Body of pancreas (tissue), 4 donors: ENCODE measurements around the gene PSD2. TPM values are rescaled to one million over a fixed set of nuclear protein-coding genes. Genes with fewer than 3 reads are reported as not detected.

Experiments used
- ATAC-seq: fragments of 150-250 bp; one replicate; pipeline ENCODE4 v1.9.1; 2016
- DNase-seq, 4 donors: peaks; one replicate each; pipeline ENCODE4 v3.0.0-alpha.2; 2019
- H3K27ac ChIP-seq, 4 donors: fragments of 200-600 bp; sonication (generic); 1 replicate in 3 of 4; 2 replicates in 1 of 4; pipeline versions ENCODE4 v1.5.1 to v1.6.1; 2016 to 2019; ENCODE audit warnings: mild to moderate bottlenecking in 1 of 4, mixed read lengths in 1 of 4, moderate library complexity in 1 of 4
- H3K27me3 ChIP-seq, 2 donors: fragments of 200-600 bp; sonication (generic); one replicate each; pipeline ENCODE4 v1.6.0; 2016; ENCODE audit warnings: mild to moderate bottlenecking in 1 of 2
- H3K36me3 ChIP-seq, 2 donors: fragments of 200-600 bp; sonication (generic); replicated peaks in 1 of 2; 2 replicates each; pipeline ENCODE4 v1.5.1; 2016; ENCODE audit warnings: low read depth in 2 of 2; ENCODE audit not compliant: insufficient read depth in 1 of 2
- H3K4me1 ChIP-seq: fragments of 200-600 bp; sonication (generic); one replicate; pipeline ENCODE4 v1.6.0; 2016
- H3K4me3 ChIP-seq, 2 donors: fragments of 200-600 bp; sonication (generic); 1 replicate in 1 of 2; 2 replicates in 1 of 2; pipeline ENCODE4 v1.5.1; 2016 to 2019
- H3K9me3 ChIP-seq, 3 donors: fragments of 200-600 bp; sonication (generic); 1 replicate in 2 of 3; 2 replicates in 1 of 3; pipeline ENCODE4 v1.5.1; 2016
- CTCF ChIP-seq, 7 experiments: fragments of 450-650 bp in 4 of 7; fragments of 200-600 bp in 3 of 7; sonication (generic) in 3 of 7; IDR thresholded peaks; one replicate each; pipeline ENCODE4 v1.5.1; 2016 to 2019; ENCODE audit warnings: antibody characterized with exemption in 7 of 7
- POLR2A ChIP-seq, 3 donors: fragments of 450-650 bp; IDR thresholded peaks; one replicate each; pipeline ENCODE4 v1.6.1; 2016; ENCODE audit warnings: antibody characterized with exemption in 3 of 3, mild to moderate bottlenecking in 2 of 3
- WGBS, 2 donors: methylation state at CpG; one replicate each; pipeline ENCODE4 v1.1.5; 2017; 5-methylcytosine and 5-hydroxymethylcytosine counted together
- intact Hi-C: fragments of 100-400 bp; cut with DNase I; formaldehyde crosslinking; loops from one replicate; pipeline ENCODE4 v1.15.1; 2023
- total RNA-seq, 2 donors: library from RNA; depleted of rRNA; stranded (reverse); fragments of >200 nt; gene quantifications; one replicate each; pipeline ENCODE4 v1.1.0, GENCODE V29; 2016

PSD2 gene
- total RNA-seq, 2 donors from 2014 or later: 0.52 TPM; not detected in 1

GRCh38 chr5:139797856-139798510, 2.4 kb downstream of the PSD2 start:
- peaks cover 6% of the 10 kb centered on the region for H3K4me1 ChIP-seq
- H3K4me3 ChIP-seq: no peak overlapping the region
- ATAC-seq (no peak), DNase-seq (no peak)
- no peak overlapping the region for H3K27ac ChIP-seq
- no peaks in the 10 kb centered on the region for H3K9me3 ChIP-seq
- H3K27me3 ChIP-seq: peaks cover 0 to 20% of the 10 kb centered on the region in 2 donors
- 54 to 67% methylated on average over 9 of the region's 9 CpGs for WGBS, 2 donors
- H3K36me3 ChIP-seq: no peaks in the 10 kb centered on the region
- TF ChIP-seq CTCF (IDR thresholded peaks at IDR 0.05): no peak
- intact Hi-C loops: loop anchor here (5.0 kb wide), 1 partner anchor 34 kb away; no protein-coding TSS in a partner anchor

GRCh38 chr5:139798883-139799282, 3.3 kb downstream of the PSD2 start:
- no peaks in the 10 kb centered on the region for H3K36me3 ChIP-seq
- no peak for ATAC-seq
- H3K9me3 ChIP-seq: no peaks in the 10 kb centered on the region
- WGBS, 2 donors: 83 to 88% methylated on average over 2 of the region's 2 CpGs
- TF ChIP-seq CTCF (IDR thresholded peaks at IDR 0.05) (no peak), POLR2A (IDR thresholded peaks at IDR 0.05) (no peak)
- intact Hi-C loops: loop anchor here (5.0 kb wide), 1 partner anchor 33 kb away; no protein-coding TSS in a partner anchor
- H3K27me3 ChIP-seq: peaks cover 0 to 20% of the 10 kb centered on the region in 2 donors
- H3K4me1 ChIP-seq: peaks cover 6% of the 10 kb centered on the region
- H3K27ac ChIP-seq: no peak overlapping the region
- DNase-seq: no peak
- no peak overlapping the region for H3K4me3 ChIP-seq

GRCh38 chr5:139799359-139799758, 3.8 kb downstream of the PSD2 start:
- DNase-seq (no peak), ATAC-seq (no peak)
- Histone ChIP-seq H3K27ac (no peak overlapping the region), H3K9me3 (no peaks in the 10 kb centered on the region), H3K27me3 (peaks cover 0 to 20% of the 10 kb centered on the region in 2 donors), H3K4me3 (no peak overlapping the region), H3K36me3 (no peaks in the 10 kb centered on the region), H3K4me1 (peaks cover 6% of the 10 kb centered on the region)
- intact Hi-C loops: loop anchor here (5.0 kb wide), 1 partner anchor 33 kb away; no protein-coding TSS in a partner anchor
- TF ChIP-seq POLR2A (IDR thresholded peaks at IDR 0.05): no peak
- no peak for TF ChIP-seq CTCF (IDR thresholded peaks at IDR 0.05)

GRCh38 chr5:139803978-139804377, 8.4 kb downstream of the PSD2 start:
- no peak for ATAC-seq
- no peaks in the 10 kb centered on the region for H3K4me1 ChIP-seq
- no peaks in the 10 kb centered on the region for H3K36me3 ChIP-seq
- H3K9me3 ChIP-seq: no peaks in the 10 kb centered on the region
- WGBS, 2 donors: 97% methylated on average over 2 of the region's 2 CpGs; no CpG with 5 or more reads in 1 of the 2 donors
- H3K27ac ChIP-seq: no peak overlapping the region
- intact Hi-C loops: no loop called here
- no peak for DNase-seq
- TF ChIP-seq CTCF (IDR thresholded peaks at IDR 0.05) (no peak), POLR2A (IDR thresholded peaks at IDR 0.05) (no peak)
- H3K27me3 ChIP-seq: no peaks in the 10 kb centered on the region
- no peak overlapping the region for H3K4me3 ChIP-seq
